GM12878 (cell line): Measurements from ENCODE around the gene ABHD1. TPM values are rescaled to one million over a fixed set of nuclear protein-coding genes. Genes with fewer than 3 reads are reported as not detected.

Experiments
- ATAC-seq: fragments of 200-7000 bp; cut with Tn5 transposase; 3 replicates; pipeline ENCODE4 v1.9.1; 2020; ENCODE audit warnings: mild to moderate bottlenecking, moderate library complexity
- BruUV-seq: library from RNA; stranded (reverse); fragments of 400-500 nt; replicated peaks from 2 replicates; lab custom pipeline; 2021; lab: Mats Ljungman, UMichigan
- CTCF ChIA-PET: fragments of 300-600 bp; sonication (Branson Sonifier 250); formaldehyde crosslinking; extraction: SDS; loops from one replicate; lab custom pipeline; 2021; ENCODE audit warnings: inconsistent platforms; lab: Yijun Ruan, JAX
- POLR2A ChIA-PET: fragments of 350-600 bp; formaldehyde crosslinking; extraction: SDS; loops from one replicate; lab custom pipeline; 2021; ENCODE audit warnings: inconsistent platforms; lab: Charles Lee
- RAD21 ChIA-PET: fragments of 300-600 bp; sonication (Branson Sonifier 250); formaldehyde crosslinking; loops from one replicate; lab custom pipeline; 2023; ENCODE audit warnings: antibody characterized with exemption; ENCODE audit not compliant: unreplicated experiment; lab: Charles Lee
- SMC1A ChIA-PET: fragments of 300-600 bp; sonication (Branson Sonifier 250); formaldehyde crosslinking; loops from one replicate; lab custom pipeline; 2023; ENCODE audit not compliant: unreplicated experiment, uncharacterized antibody; lab: Charles Lee
- DNase-seq: peaks from one replicate; pipeline ENCODE4 v3.0.0-alpha.2; 2011; ENCODE audit warnings: low read depth, low spot score
- FAIRE-seq: peaks from 3 replicates; lab custom pipeline; 2011; peaks lifted over from hg19 to GRCh38; lab: Jason Lieb, UNC
- H2AFZ ChIP-seq: 2 replicates; pipeline ENCODE4 v1.6.0; 2011; ENCODE audit warnings: low read depth, low read length, control low read depth; ENCODE audit not compliant: control insufficient read depth
- H3K27ac ChIP-seq: 2 replicates; pipeline ENCODE4 v1.5.1; 2011; ENCODE audit warnings: control low read depth; ENCODE audit not compliant: control insufficient read depth, insufficient read depth
- H3K27me3 ChIP-seq, 2 experiments: replicated peaks in 1 of 2; 2 replicates each; pipeline versions ENCODE4 v1.6.0 to v1.6.1; 2011; ENCODE audit warnings: low read length in 1 of 2; ENCODE audit not compliant: control insufficient read depth in 2 of 2, insufficient read depth in 2 of 2
- H3K36me3 ChIP-seq, 2 experiments: 2 replicates each; pipeline ENCODE4 v1.5.1; 2011; ENCODE audit warnings: low read length in 1 of 2; ENCODE audit not compliant: control insufficient read depth in 2 of 2, insufficient read depth in 2 of 2
- H3K4me1 ChIP-seq: 2 replicates; pipeline ENCODE4 v1.6.1; 2011; ENCODE audit warnings: mild to moderate bottlenecking, low read length, moderate library complexity, mixed read lengths; ENCODE audit not compliant: control insufficient read depth, insufficient read depth
- H3K4me2 ChIP-seq: 2 replicates; pipeline ENCODE4 v1.6.0; 2011; ENCODE audit warnings: control low read depth; ENCODE audit not compliant: control insufficient read depth, insufficient read depth
- H3K4me3 ChIP-seq: fragments of 200-600 bp; sonication (generic); 2 replicates; pipeline ENCODE4 v1.5.1; 2016
- H3K79me2 ChIP-seq: 2 replicates; pipeline ENCODE4 v1.6.0; 2011; ENCODE audit warnings: low read length; ENCODE audit not compliant: control insufficient read depth, insufficient read depth
- H3K9ac ChIP-seq: 2 replicates; pipeline ENCODE4 v1.8.0; 2011; ENCODE audit warnings: low read length, control low read depth, mixed read lengths; ENCODE audit not compliant: control insufficient read depth, insufficient read depth
- H3K9me3 ChIP-seq: replicated peaks from 3 replicates; pipeline ENCODE4 v1.5.1; 2011; ENCODE audit warnings: mild to moderate bottlenecking, low read length; ENCODE audit not compliant: control insufficient read depth, insufficient read depth
- H4K20me1 ChIP-seq: 2 replicates; pipeline ENCODE4 v1.6.0; 2011; ENCODE audit not compliant: control insufficient read depth, insufficient read depth
- ATF2 ChIP-seq: IDR thresholded peaks from 2 replicates; pipeline ENCODE4 v1.6.1; 2012; ENCODE audit warnings: low read length, inconsistent platforms
- ATF7 ChIP-seq: fragments of 450-650 bp; IDR thresholded peaks from 2 replicates; pipeline ENCODE4 v1.6.1; 2016; ENCODE audit warnings: low read depth, mild to moderate bottlenecking
- EGR1 ChIP-seq, 2 experiments: IDR thresholded peaks; 1 replicate in 1 of 2; 2 replicates in 1 of 2; pipeline ENCODE4 v1.6.1; 2011 to 2012; ENCODE audit warnings: low read depth in 2 of 2, low read length in 2 of 2, borderline replicate concordance in 1 of 2, mild to moderate bottlenecking in 1 of 2, moderate library complexity in 1 of 2
- FOXM1 ChIP-seq: IDR thresholded peaks from 2 replicates; pipeline ENCODE4 v1.6.1; 2012; ENCODE audit warnings: low read depth, mild to moderate bottlenecking, inconsistent platforms, low read length, moderate library complexity
- HCFC1 ChIP-seq: fragments of 150-350 bp; IDR thresholded peaks from 2 replicates; pipeline ENCODE4 v1.6.1; 2014; ENCODE audit warnings: low read length
- NBN ChIP-seq: fragments of 450-650 bp; IDR thresholded peaks from 2 replicates; pipeline ENCODE4 v1.6.1; 2016
- NFIC ChIP-seq: IDR thresholded peaks from 2 replicates; pipeline ENCODE4 v1.6.1; 2012; ENCODE audit warnings: low read depth, mild to moderate bottlenecking, inconsistent platforms, low read length, moderate library complexity
- NRF1 ChIP-seq: conservative IDR thresholded peaks from 2 replicates; pipeline ENCODE4 v1.6.1; 2011; ENCODE audit warnings: mild to moderate bottlenecking, low read depth, low read length, improper control_type of control experiment
- POLR2AphosphoS2 ChIP-seq: IDR thresholded peaks from 2 replicates; pipeline ENCODE4 v1.6.1; 2011; ENCODE audit warnings: low read depth, mild to moderate bottlenecking, low read length, improper control_type of control experiment, moderate library complexity
- RAD51 ChIP-seq: fragments of 450-650 bp; IDR thresholded peaks from 2 replicates; pipeline ENCODE4 v1.6.1; 2016; ENCODE audit warnings: moderate library complexity, mild to moderate bottlenecking, inconsistent platforms
- RBBP5 ChIP-seq: fragments of 200-600 bp; sonication (generic); conservative IDR thresholded peaks from 2 replicates; pipeline ENCODE4 v1.6.1; 2016
- RELB ChIP-seq: fragments of 450-650 bp; IDR thresholded peaks from 2 replicates; pipeline ENCODE4 v1.6.1; 2017; ENCODE audit warnings: low read depth, mild to moderate bottlenecking, moderate library complexity
- WRNIP1 ChIP-seq: IDR thresholded peaks from 2 replicates; pipeline ENCODE4 v1.6.1; 2011; ENCODE audit warnings: low read depth, low read length, improper control_type of control experiment, borderline replicate concordance
- YBX1 ChIP-seq: fragments of 450-650 bp; IDR thresholded peaks from 2 replicates; pipeline ENCODE4 v1.6.1; 2016; ENCODE audit warnings: antibody characterized with exemption
- ZBTB40 ChIP-seq: fragments of 450-650 bp; IDR thresholded peaks from 2 replicates; pipeline ENCODE4 v1.6.1; 2016; ENCODE audit warnings: mild to moderate bottlenecking, moderate library complexity, borderline replicate concordance
- ZNF622 ChIP-seq: fragments of 450-650 bp; IDR thresholded peaks from 2 replicates; pipeline ENCODE4 v1.6.1; 2017; ENCODE audit warnings: mild to moderate bottlenecking, inconsistent platforms
- WGBS: methylation state at CpG from one replicate; pipeline ENCODE4 v1.1.6; 2016; ENCODE audit warnings: low lambda C conversion rate; ENCODE audit not compliant: insufficient replicate concordance, insufficient coverage; ENCODE audit errors: missing lambda C conversion rate; 5-methylcytosine and 5-hydroxymethylcytosine counted together
- in situ Hi-C: fragments of 300-500 bp; cut with MboI; formaldehyde crosslinking; loops from 9 replicates; pipeline ENCODE4 v1.14.3; 2018; ENCODE audit warnings: mixed read lengths
- intact Hi-C: fragments of 100-400 bp; cut with micrococcal nuclease; formaldehyde crosslinking; loops from one replicate; pipeline ENCODE4 v1.14.2; 2022; ENCODE audit not compliant: unreplicated experiment
- polyA plus RNA-seq, 11 experiments: library from polyadenylated mRNA; depleted of rRNA in 4 of 11; unstranded in 6 of 11; stranded (reverse) in 5 of 11; fragments of >200 nt; fragmentation: Nextera tagmentation in 4 of 11; fragmentation: Illumina TruSeq in 1 of 11; extraction: Ambion mirVana in 4 of 11; extraction: Trizol in 1 of 11; gene quantifications; 1 replicate in 1 of 11; 2 replicates in 10 of 11; pipeline versions ENCODE4 v1.2.1 to v1.2.3, GENCODE V29; 2011 to 2016; ENCODE audit warnings: inconsistent platforms in 2 of 11, missing spikeins in 2 of 11, low read depth in 1 of 11
- total RNA-seq, 4 experiments: library from RNA; depleted of rRNA in 3 of 4; stranded (reverse); fragments of >200 nt in 3 of 4; fragmentation: Illumina TruSeq in 1 of 4; extraction: Trizol in 1 of 4; gene quantifications; 2 replicates each; pipeline versions ENCODE4 v1.2.1 to v1.2.3, GENCODE V29; 2013 to 2021

The ABHD1 gene
- total and polyA plus RNA-seq, 10 of the 15 experiments (the other 5 are each of a cell fraction or from before 2014, with no cell fraction given) = 0.04 to 0.35 (median 0.17) TPM; not detected in 2

- Histone ChIP-seq H4K20me1 (no peaks in the 10 kb centered on the region), H3K4me1 (peaks cover 37% of the 10 kb centered on the region), H3K36me3 (no peaks in the 10 kb centered on the region), H3K9ac (peak overlapping the region; percentile 8; the same call in 1 of the 2 replicates), H3K27ac (peak overlapping the region; percentile 78), H3K27me3 (no peaks in the 10 kb centered on the region), H3K4me3 (peak overlapping the region; percentile 22; the same call in 1 of the 2 replicates), H2AFZ (peak overlapping the region; percentile 73), H3K9me3 (peaks cover 5% of the 10 kb centered on the region; the same call in 2 of the 3 replicates), H3K79me2 (no peaks in the 10 kb centered on the region), H3K4me2 (peak overlapping the region; percentile 69)
- FAIRE-seq (peak; percentile 65), DNase-seq (peak; percentile 57), ATAC-seq (peak; percentile 80)
- ChIA-PET CTCF (interaction anchor here (0.9 to 1.7 kb wide), 4 partner anchors 14 to 115 kb away, joined by 3 to 6 read pairs (median 3); no protein-coding TSS in a partner anchor), SMC1A (interaction anchor here (1.5 to 1.6 kb wide), 2 partner anchors 31 to 33 kb away, joined by 3 to 4 read pairs; partner anchors contain the start of gene PREB), RAD21 (interaction anchor here (1.0 kb wide), 1 partner anchor 31 kb away, joined by 3 read pairs; the partner anchor contains the start of gene PREB), POLR2A (interaction anchor here (0.6 to 1.3 kb wide), 4 partner anchors 48 to 1754 kb away, joined by 3 read pairs; no protein-coding TSS in a partner anchor)
- intact Hi-C loops = no loop called here
- WGBS = 46% methylated on average over 8 of the region's 8 CpGs
- BruUV-seq = no TSS peak
- in situ Hi-C loops = no loop called here
- TF ChIP-seq NFIC (no peak), ZBTB40 (no peak), ATF7 (peak; percentile 66), HCFC1 (no peak), YBX1 (no peak), NBN (no peak), WRNIP1 (no peak), RBBP5 (no peak), FOXM1 (no peak), ZNF622 (no peak), RELB (0 out of 2 replicates have a peak, but pooled peaks have one; percentile 30), NRF1 (no peak), RAD51 (peak; percentile 64; the same call in 1 of the 2 replicates), ATF2 (no peak), EGR1 (IDR thresholded peaks at IDR 0.05; ENCODE audit: borderline replicate concordance in 1 of 2, low read depth in 2 of 2, low read length in 2 of 2) (no peak), POLR2AphosphoS2 (no peak)
Observed at GRCh38 chr2:27164960-27165763, 41.5 kb downstream of the ABHD1 start.
